Neuronal stem cell (in vitro differentiated cells): ENCODE data around the gene COL20A1.
A peak's percentile ranks its signal among the peaks of the same experiment; 100 is the strongest.

Experiments
- DNase-seq: peaks from one replicate; pipeline ENCODE4 v3.0.0-alpha.2; 2013; ENCODE audit warnings: low spot score
- H2AFZ ChIP-seq: one replicate; pipeline ENCODE4 v1.6.1; 2013; ENCODE audit warnings: mild to moderate bottlenecking, low read length, inconsistent platforms
- H2AK5ac ChIP-seq: 2 replicates; pipeline ENCODE4 v1.6.1; 2013; ENCODE audit warnings: low read depth, mild to moderate bottlenecking, inconsistent platforms, low read length, moderate library complexity, mixed read lengths
- H2BK120ac ChIP-seq: 2 replicates; pipeline ENCODE4 v1.6.1; 2013; ENCODE audit warnings: low read depth, mild to moderate bottlenecking, inconsistent platforms, low read length, moderate library complexity, mixed read lengths
- H2BK12ac ChIP-seq: one replicate; pipeline ENCODE4 v1.6.1; 2013; ENCODE audit warnings: low read length, inconsistent platforms
- H2BK15ac ChIP-seq: 2 replicates; pipeline ENCODE4 v1.6.1; 2013; ENCODE audit warnings: mild to moderate bottlenecking, low read length, inconsistent platforms, mixed read lengths
- H2BK5ac ChIP-seq: one replicate; pipeline ENCODE4 v1.6.1; 2013; ENCODE audit warnings: inconsistent platforms, mild to moderate bottlenecking, low read length, moderate library complexity
- H3K14ac ChIP-seq: one replicate; pipeline ENCODE4 v1.6.1; 2013; ENCODE audit warnings: low read length, inconsistent platforms
- H3K18ac ChIP-seq: 2 replicates; pipeline ENCODE4 v1.6.1; 2013; ENCODE audit warnings: low read length, inconsistent platforms
- H3K23ac ChIP-seq: 2 replicates; pipeline ENCODE4 v1.6.1; 2013; ENCODE audit warnings: low read depth, mild to moderate bottlenecking, mixed read lengths, low read length, inconsistent platforms; ENCODE audit not compliant: poor library complexity
- H3K27ac ChIP-seq: replicated peaks from 3 replicates; pipeline ENCODE4 v1.5.1; 2013; ENCODE audit warnings: low read length, inconsistent platforms
- H3K27me3 ChIP-seq, 3 experiments: 2 replicates each; pipeline ENCODE4 v1.6.1; 2013; ENCODE audit warnings: low read length in 3 of 3, mild to moderate bottlenecking in 2 of 3, inconsistent platforms in 1 of 3, low read depth in 1 of 3, mixed read lengths in 1 of 3, moderate library complexity in 1 of 3; ENCODE audit not compliant: control insufficient read depth in 3 of 3, insufficient read depth in 3 of 3
- H3K36me3 ChIP-seq, 2 donors: replicated peaks in 1 of 2; 2 replicates each; pipeline ENCODE4 v1.6.1; 2013; ENCODE audit warnings: low read length in 2 of 2; ENCODE audit not compliant: control insufficient read depth in 2 of 2, insufficient read depth in 2 of 2
- H3K4ac ChIP-seq: 2 replicates; pipeline ENCODE4 v1.6.1; 2013; ENCODE audit warnings: inconsistent platforms, mild to moderate bottlenecking, low read length, moderate library complexity
- H3K4me1 ChIP-seq, 2 donors: 1 replicate in 1 of 2; 2 replicates in 1 of 2; pipeline ENCODE4 v1.6.1; 2013; ENCODE audit warnings: low read length in 2 of 2, low read depth in 1 of 2; ENCODE audit not compliant: control insufficient read depth in 2 of 2, insufficient read depth in 1 of 2
- H3K4me2 ChIP-seq: one replicate; pipeline ENCODE4 v1.6.1; 2013; ENCODE audit warnings: mild to moderate bottlenecking, low read length, inconsistent platforms; ENCODE audit not compliant: insufficient read depth, poor library complexity, severe bottlenecking
- H3K4me3 ChIP-seq, 2 donors: 2 replicates each; pipeline ENCODE4 v1.5.1; 2013; ENCODE audit warnings: low read length in 2 of 2, mild to moderate bottlenecking in 2 of 2, inconsistent platforms in 1 of 2, moderate library complexity in 1 of 2
- H3K79me1 ChIP-seq: one replicate; pipeline ENCODE4 v1.6.1; 2013; ENCODE audit warnings: low read depth, mild to moderate bottlenecking, inconsistent platforms, low read length, moderate library complexity
- H3K9ac ChIP-seq: one replicate; pipeline ENCODE4 v1.6.1; 2013; ENCODE audit warnings: mild to moderate bottlenecking, low read depth, low read length, inconsistent platforms; ENCODE audit not compliant: poor library complexity
- H3K9me3 ChIP-seq, 2 donors: replicated peaks in 1 of 2; 2 replicates each; pipeline versions ENCODE3 to v1.6.1; 2013; ENCODE audit warnings: low read length in 2 of 2, mild to moderate bottlenecking in 2 of 2, inconsistent platforms in 1 of 2, low read depth in 1 of 2, mixed read lengths in 1 of 2, moderate library complexity in 1 of 2; ENCODE audit not compliant: control insufficient read depth in 2 of 2, insufficient read depth in 1 of 2
- H4K8ac ChIP-seq: one replicate; pipeline ENCODE4 v1.6.1; 2013; ENCODE audit warnings: low read depth, mild to moderate bottlenecking, inconsistent platforms, low read length, moderate library complexity
- H4K91ac ChIP-seq: one replicate; pipeline ENCODE4 v1.6.1; 2013; ENCODE audit warnings: low read length, low read depth, mild to moderate bottlenecking, inconsistent platforms; ENCODE audit not compliant: poor library complexity
- WGBS, 2 donors: extraction: QIAGEN DNeasy Blood & Tissue Kit; methylation state at CpG; one replicate each; pipeline ENCODE4 v1.1.7; 2013; ENCODE audit warnings: missing lambda C conversion rate in 2 of 2, mixed read lengths in 1 of 2; ENCODE audit not compliant: insufficient read length in 2 of 2, insufficient replicate concordance in 1 of 2; ENCODE audit errors: extremely low coverage in 2 of 2; 5-methylcytosine and 5-hydroxymethylcytosine counted together

The COL20A1 gene

GRCh38 chr20:63328718-63329275 is 35.8 kb downstream of the COL20A1 start:
- Histone ChIP-seq H3K9ac (peak overlapping the region; percentile 9), H2AK5ac (peak overlapping the region; percentile 86), H3K27ac (no peak overlapping the region), H3K27me3 (peaks cover 0 to 2% (median 0%) of the 10 kb centered on the region in 3 experiments), H3K4me1 (peaks cover 0 to 8% of the 10 kb centered on the region in 2 donors), H3K9me3 (peaks cover 5 to 7% of the 10 kb centered on the region in 2 donors), H2BK15ac (no peak overlapping the region), H3K4me3 (no peak overlapping the region), H3K23ac (peak overlapping the region; percentile 25), H3K36me3 (no peaks in the 10 kb centered on the region), H2BK120ac (peak overlapping the region; percentile 76), H3K4me2 (no peak overlapping the region), H2BK5ac (no peak overlapping the region), H3K4ac (no peak overlapping the region), H3K14ac (peak overlapping the region; percentile 43), H4K8ac (no peak overlapping the region), H3K79me1 (no peaks in the 10 kb centered on the region), H2BK12ac (peak overlapping the region; percentile 46), H2AFZ (no peak overlapping the region), H3K18ac (peak overlapping the region; percentile 44), H4K91ac (no peak overlapping the region)
- no peak for DNase-seq
- no CpG with 5 or more reads among the region's 21 CpGs for WGBS, 2 donors

GRCh38 chr20:63329331-63330083 is 36.5 kb downstream of the COL20A1 start:
- Histone ChIP-seq H3K4me3 (no peak overlapping the region), H4K91ac (no peak overlapping the region), H3K18ac (peak overlapping the region; percentile 71), H3K23ac (no peak overlapping the region), H3K9me3 (peaks cover 5 to 7% of the 10 kb centered on the region in 2 donors), H3K36me3 (no peaks in the 10 kb centered on the region), H2AFZ (no peak overlapping the region), H3K9ac (no peak overlapping the region), H3K4ac (no peak overlapping the region), H3K4me2 (no peak overlapping the region), H4K8ac (no peak overlapping the region), H2AK5ac (peak overlapping the region; percentile 94), H2BK120ac (peak overlapping the region; percentile 81), H3K79me1 (no peaks in the 10 kb centered on the region), H3K27me3 (no peaks in the 10 kb centered on the region), H3K4me1 (peaks cover 0 to 8% of the 10 kb centered on the region in 2 donors), H3K14ac (no peak overlapping the region), H2BK15ac (peak overlapping the region; percentile 96), H2BK12ac (peak overlapping the region; percentile 46), H2BK5ac (no peak overlapping the region), H3K27ac (no peak overlapping the region)
- no CpG with 5 or more reads among the region's 18 CpGs for WGBS, 2 donors
- DNase-seq: no peak

DNA sequence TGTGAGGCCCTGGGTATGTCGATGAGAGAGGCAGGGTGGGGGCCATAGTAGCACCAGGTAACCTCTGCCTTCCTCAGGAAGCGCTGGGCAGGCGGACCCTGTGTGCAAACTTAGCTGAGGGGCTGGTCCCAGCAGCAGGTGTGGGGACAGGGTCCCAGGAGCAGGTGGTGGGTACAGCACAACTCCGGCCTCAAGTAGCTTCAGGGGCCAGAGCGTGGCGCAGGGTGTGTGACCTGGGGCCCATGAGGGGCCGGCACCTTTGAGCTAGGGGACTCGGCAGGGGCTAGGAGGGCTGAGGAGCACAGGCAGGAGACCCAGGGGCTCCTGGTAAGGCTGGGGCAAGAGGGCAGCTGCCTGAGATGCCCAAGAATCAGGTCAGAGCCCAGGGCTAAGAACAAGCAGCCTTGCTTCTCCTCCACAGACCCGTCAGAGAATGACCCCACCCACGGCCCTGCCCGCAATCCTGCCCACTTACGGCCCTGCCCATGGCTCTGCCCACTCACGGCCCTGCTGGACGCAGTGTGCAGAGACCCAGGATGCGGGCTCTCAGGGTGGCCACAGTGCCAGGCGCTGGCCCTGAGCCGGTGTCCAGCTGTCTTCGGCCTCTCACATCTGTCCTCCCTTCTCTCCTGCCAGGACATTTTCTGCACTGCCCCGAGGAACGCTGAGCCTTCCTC is 37.2 kb downstream of the COL20A1 start:
- H3K4me3 ChIP-seq: no peak overlapping the region
- peak overlapping the region; percentile 96 for H2BK15ac ChIP-seq
- no peak overlapping the region for H3K9ac ChIP-seq
- H2AFZ ChIP-seq: no peak overlapping the region
- peaks cover 5 to 7% of the 10 kb centered on the region in 2 donors for H3K9me3 ChIP-seq
- no peak overlapping the region for H3K23ac ChIP-seq
- H4K91ac ChIP-seq: no peak overlapping the region
- H3K27me3 ChIP-seq: no peaks in the 10 kb centered on the region
- no peak overlapping the region for H3K14ac ChIP-seq
- no peak overlapping the region for H3K4me2 ChIP-seq
- peak overlapping the region; percentile 94 for H2AK5ac ChIP-seq
- no peak overlapping the region for H2BK120ac ChIP-seq
- H4K8ac ChIP-seq: no peak overlapping the region
- peak overlapping the region; percentile 22 for H2BK12ac ChIP-seq
- H3K4me1 ChIP-seq: peaks cover 0 to 8% of the 10 kb centered on the region in 2 donors
- peak overlapping the region; percentile 38 for H3K18ac ChIP-seq
- WGBS, 2 donors: no CpG with 5 or more reads among the region's 20 CpGs
- no peaks in the 10 kb centered on the region for H3K36me3 ChIP-seq
- peak overlapping the region; percentile 53 for H3K4ac ChIP-seq
- H3K27ac ChIP-seq: no peak overlapping the region
- no peak for DNase-seq
- peaks cover 2% of the 10 kb centered on the region for H3K79me1 ChIP-seq
- H2BK5ac ChIP-seq: no peak overlapping the region

DNA sequence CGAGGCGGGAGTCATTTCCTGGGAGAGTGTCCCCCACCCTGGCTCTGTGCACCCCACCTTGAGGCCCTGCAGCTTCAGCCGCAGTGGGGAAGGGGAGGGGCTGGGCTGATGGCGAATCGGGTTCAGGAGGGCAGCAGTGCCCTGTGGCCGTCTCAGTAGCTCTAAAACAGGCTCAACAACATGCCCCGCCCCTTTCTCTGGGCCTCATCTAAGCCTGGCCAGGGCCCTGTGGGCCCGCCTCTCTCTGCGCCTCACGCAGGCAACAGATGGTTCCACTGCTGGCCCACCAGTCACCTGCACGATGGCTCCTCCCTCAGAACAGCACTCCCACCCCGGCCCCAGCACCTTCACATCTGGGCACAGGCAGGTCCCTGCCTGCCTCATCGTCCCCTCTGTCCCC is 38.0 kb downstream of the COL20A1 start:
- Histone ChIP-seq H2BK120ac (no peak overlapping the region), H3K79me1 (peaks cover 2% of the 10 kb centered on the region), H3K4me2 (no peak overlapping the region), H3K14ac (no peak overlapping the region), H3K27ac (no peak overlapping the region), H2AFZ (no peak overlapping the region), H4K8ac (no peak overlapping the region), H3K4ac (no peak overlapping the region), H2BK12ac (no peak overlapping the region), H3K4me1 (peaks cover 0 to 8% of the 10 kb centered on the region in 2 donors), H3K18ac (peak overlapping the region; percentile 38), H4K91ac (no peak overlapping the region), H3K9me3 (peaks cover 5 to 7% of the 10 kb centered on the region in 2 donors), H3K4me3 (no peak overlapping the region), H3K23ac (no peak overlapping the region), H2BK5ac (no peak overlapping the region), H2BK15ac (no peak overlapping the region), H2AK5ac (peak overlapping the region; percentile 37), H3K27me3 (no peaks in the 10 kb centered on the region), H3K36me3 (no peaks in the 10 kb centered on the region), H3K9ac (no peak overlapping the region)
- DNase-seq: no peak
- no CpG with 5 or more reads among the region's 13 CpGs for WGBS, 2 donors
